Mucosa of rectum (tissue), 2 donors: Measurements from ENCODE around the gene MYT1.

Source experiments
- H3K27ac ChIP-seq, 2 donors: one replicate each; pipeline ENCODE4 v1.7.0; 2013; ENCODE audit warnings: inconsistent platforms in 2 of 2, low read depth in 2 of 2, low read length in 2 of 2
- H3K27me3 ChIP-seq, 2 donors: one replicate each; pipeline ENCODE4 v1.7.0; 2013; ENCODE audit warnings: low read length in 2 of 2; ENCODE audit not compliant: control insufficient read depth in 2 of 2, insufficient read depth in 2 of 2
- H3K36me3 ChIP-seq, 2 donors: one replicate each; pipeline ENCODE4 v1.7.0; 2013; ENCODE audit warnings: low read length in 2 of 2; ENCODE audit not compliant: control insufficient read depth in 2 of 2, insufficient read depth in 2 of 2
- H3K4me1 ChIP-seq, 2 donors: one replicate each; pipeline ENCODE4 v1.7.0; 2013; ENCODE audit warnings: low read length in 2 of 2, mild to moderate bottlenecking in 1 of 2; ENCODE audit not compliant: control insufficient read depth in 2 of 2, insufficient read depth in 2 of 2
- H3K4me3 ChIP-seq, 2 donors: one replicate each; pipeline ENCODE4 v1.7.0; 2013; ENCODE audit warnings: low read length in 2 of 2
- H3K9ac ChIP-seq, 2 donors: one replicate each; pipeline ENCODE4 v1.7.0; 2013; ENCODE audit warnings: low read length in 2 of 2, low read depth in 1 of 2, mild to moderate bottlenecking in 1 of 2
- H3K9me3 ChIP-seq, 2 donors: one replicate each; pipeline ENCODE4 v1.7.0; 2013; ENCODE audit warnings: low read length in 2 of 2; ENCODE audit not compliant: control insufficient read depth in 2 of 2
- donor health status: healthy.
- donor health status: Normal muscosa, but diverticular disease.

Gene MYT1

DNA sequence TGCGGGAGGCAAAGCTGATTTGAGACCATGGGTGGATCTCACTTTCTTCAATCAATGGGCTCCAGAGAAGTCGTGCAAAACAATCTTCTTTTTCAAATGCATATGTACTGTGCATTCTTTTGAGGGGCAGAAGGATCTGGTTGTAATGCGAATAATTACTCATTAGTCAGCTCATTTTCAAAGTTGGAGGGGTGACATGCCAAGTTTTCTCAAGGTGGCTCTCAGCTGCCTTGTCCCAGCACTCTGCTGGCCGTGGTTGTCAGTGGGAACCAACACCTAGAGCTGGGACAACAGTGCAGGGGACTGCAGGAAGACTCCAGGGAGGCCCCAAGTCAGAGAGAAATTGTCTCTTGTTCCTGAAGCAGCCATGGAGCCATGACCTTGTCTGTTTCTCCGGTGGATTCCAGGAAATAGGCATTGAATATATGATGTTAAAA is 25.3 kb downstream of the MYT1 start:
- H3K27ac ChIP-seq = no peak overlapping the region
- H3K4me3 ChIP-seq = no peak overlapping the region
- peaks cover 0 to 3% of the 10 kb centered on the region in 2 donors for H3K4me1 ChIP-seq
- H3K27me3 ChIP-seq = peaks cover 1 to 3% of the 10 kb centered on the region in 2 donors
- H3K9me3 ChIP-seq = no peaks in the 10 kb centered on the region
- no peaks in the 10 kb centered on the region for H3K36me3 ChIP-seq
- no peak overlapping the region for H3K9ac ChIP-seq

DNA sequence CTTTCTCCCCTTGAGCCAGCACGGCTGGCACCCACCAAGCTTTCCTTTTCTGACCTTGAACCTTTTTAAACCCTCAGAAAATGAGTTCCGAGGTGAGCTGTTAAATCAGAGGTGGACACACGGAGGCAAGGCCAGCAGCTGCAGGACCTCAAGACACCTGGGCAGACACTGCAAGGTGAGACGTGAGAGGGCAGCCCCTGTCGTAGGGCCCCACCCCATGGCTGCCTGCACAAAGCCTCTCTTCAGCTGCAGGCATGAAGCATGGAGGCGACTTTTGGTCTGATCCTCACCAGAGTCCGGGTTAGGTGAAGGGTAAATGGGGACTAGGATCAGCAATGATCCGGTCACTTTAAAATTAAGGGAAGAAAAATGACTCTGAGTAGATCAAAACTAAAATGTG is 25.7 kb downstream of the MYT1 start:
- peaks cover 2 to 3% of the 10 kb centered on the region in 2 donors for H3K27me3 ChIP-seq
- no peak overlapping the region for H3K9ac ChIP-seq
- H3K9me3 ChIP-seq = no peaks in the 10 kb centered on the region
- peaks cover 0 to 3% of the 10 kb centered on the region in 2 donors for H3K4me1 ChIP-seq
- H3K4me3 ChIP-seq = no peak overlapping the region
- no peaks in the 10 kb centered on the region for H3K36me3 ChIP-seq
- no peak overlapping the region for H3K27ac ChIP-seq

DNA sequence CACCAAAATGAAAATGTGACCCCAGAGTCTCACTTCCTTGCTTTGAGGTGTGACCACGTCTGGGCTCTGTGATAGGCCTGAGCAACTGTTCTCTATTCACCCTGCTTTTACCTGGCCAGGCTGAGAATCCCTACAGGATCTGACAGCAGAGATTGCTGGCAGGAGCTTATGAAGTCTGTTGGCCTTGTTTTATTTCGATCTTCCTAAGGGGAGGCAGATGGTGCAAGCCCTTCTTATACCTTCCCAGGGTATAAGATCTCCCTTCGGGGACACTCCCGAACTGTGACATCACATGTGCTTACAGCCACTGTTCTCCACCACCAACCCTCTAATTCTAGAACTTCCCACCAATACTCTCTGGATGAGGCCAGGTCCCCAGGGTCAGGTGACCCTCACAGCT is 26.8 kb downstream of the MYT1 start:
- Histone ChIP-seq H3K27ac (no peak overlapping the region), H3K4me3 (no peak overlapping the region), H3K27me3 (peaks cover 2 to 3% of the 10 kb centered on the region in 2 donors), H3K9me3 (no peaks in the 10 kb centered on the region), H3K9ac (no peak overlapping the region), H3K36me3 (no peaks in the 10 kb centered on the region), H3K4me1 (peaks cover 0 to 3% of the 10 kb centered on the region in 2 donors)

DNA sequence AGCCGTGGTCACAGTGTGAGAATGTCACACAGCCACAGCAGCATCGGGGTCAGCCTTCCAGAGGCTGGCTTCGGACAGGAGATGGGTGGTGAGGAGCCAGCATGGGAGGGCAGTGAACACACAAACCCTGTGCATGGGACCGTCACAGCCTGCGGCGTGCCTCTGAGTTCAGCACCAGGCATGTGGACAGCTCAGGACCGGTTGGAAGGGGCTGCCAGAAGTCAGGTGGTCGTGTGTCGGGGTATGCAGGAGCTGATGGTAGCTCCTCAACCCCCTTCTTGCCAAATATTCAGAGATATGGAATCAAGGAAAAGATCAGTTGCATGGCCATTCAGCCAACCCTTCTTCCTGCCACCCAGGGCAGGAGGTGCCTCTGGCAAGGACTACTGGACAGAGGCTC is 28.2 kb downstream of the MYT1 start:
- no peak overlapping the region for H3K4me3 ChIP-seq
- H3K9me3 ChIP-seq = no peaks in the 10 kb centered on the region
- no peak overlapping the region for H3K27ac ChIP-seq
- peaks cover 0 to 3% of the 10 kb centered on the region in 2 donors for H3K4me1 ChIP-seq
- no peaks in the 10 kb centered on the region for H3K36me3 ChIP-seq
- H3K27me3 ChIP-seq = peaks cover 2 to 3% of the 10 kb centered on the region in 2 donors
- H3K9ac ChIP-seq = no peak overlapping the region

DNA sequence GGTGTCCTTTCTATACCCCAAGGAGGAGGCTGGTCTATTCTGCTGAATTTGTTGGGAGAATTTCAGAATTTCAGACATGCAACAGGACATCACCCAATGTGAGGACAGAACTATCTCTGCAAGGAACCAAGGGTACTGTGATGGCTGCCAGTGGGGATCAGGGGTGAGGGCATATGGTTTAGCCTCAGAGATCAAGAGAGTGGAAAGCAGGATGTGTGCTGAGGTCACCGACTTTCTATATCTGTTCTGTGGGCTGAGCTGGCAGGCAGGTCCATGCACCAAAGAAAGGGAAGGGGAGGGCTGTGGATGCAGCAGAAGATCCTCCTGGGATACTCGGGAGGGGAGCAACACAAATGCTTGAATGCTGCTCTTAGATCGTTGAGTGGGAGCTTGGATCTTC is 28.8 kb downstream of the MYT1 start:
- Histone ChIP-seq H3K9me3 (no peaks in the 10 kb centered on the region), H3K36me3 (no peaks in the 10 kb centered on the region), H3K27me3 (peaks cover 2 to 3% of the 10 kb centered on the region in 2 donors), H3K9ac (no peak overlapping the region), H3K27ac (no peak overlapping the region), H3K4me1 (peaks cover 0 to 3% of the 10 kb centered on the region in 2 donors), H3K4me3 (no peak overlapping the region)

DNA sequence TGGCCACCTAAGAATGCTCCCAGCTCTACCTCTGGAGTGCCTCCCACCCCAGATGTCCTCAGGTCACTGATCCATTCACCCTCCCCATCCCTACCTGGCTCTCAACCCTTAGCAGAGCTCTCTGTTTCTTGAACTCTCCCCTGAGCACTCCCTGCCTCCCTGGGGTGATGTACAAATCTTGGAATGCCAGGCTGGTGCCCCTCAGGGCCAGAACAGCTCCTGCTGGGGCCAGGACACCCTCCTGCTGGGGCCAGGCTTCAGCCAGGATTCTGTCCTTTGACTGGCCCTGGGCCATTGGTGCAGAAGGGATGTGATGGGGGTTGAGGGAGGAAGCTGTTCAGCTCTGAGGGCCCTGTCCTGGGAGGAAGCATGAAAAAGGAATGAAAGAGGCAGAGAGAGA is 30.0 kb downstream of the MYT1 start:
- no peaks in the 10 kb centered on the region for H3K4me1 ChIP-seq
- H3K36me3 ChIP-seq = no peaks in the 10 kb centered on the region
- no peak overlapping the region for H3K27ac ChIP-seq
- H3K27me3 ChIP-seq = peaks cover 3 to 6% of the 10 kb centered on the region in 2 donors
- H3K9ac ChIP-seq = no peak overlapping the region
- H3K9me3 ChIP-seq = no peaks in the 10 kb centered on the region
- no peak overlapping the region for H3K4me3 ChIP-seq

DNA sequence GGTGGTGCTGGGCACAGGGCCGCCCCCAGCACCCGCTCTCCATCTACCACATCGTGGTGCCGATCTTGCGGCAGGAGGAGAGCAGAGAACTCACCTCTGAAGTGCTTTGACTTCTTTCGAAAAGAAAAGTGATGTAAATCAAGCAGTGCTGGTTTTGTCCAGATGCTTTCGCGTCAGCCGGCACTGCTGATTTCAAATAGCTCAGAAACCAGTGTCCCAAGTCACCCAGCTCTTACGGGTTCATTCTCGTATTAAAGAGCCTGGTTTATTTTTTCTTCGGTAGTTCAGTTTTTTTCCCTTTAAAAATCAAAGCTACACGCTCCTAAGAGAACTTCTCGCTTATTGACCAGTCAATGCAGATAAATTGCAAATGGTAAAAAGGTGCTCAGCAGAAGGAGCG is 32.1 kb downstream of the MYT1 start:
- Histone ChIP-seq H3K4me1 (no peaks in the 10 kb centered on the region), H3K27ac (no peak overlapping the region), H3K36me3 (no peaks in the 10 kb centered on the region), H3K4me3 (no peak overlapping the region), H3K27me3 (peaks cover 3 to 6% of the 10 kb centered on the region in 2 donors), H3K9ac (no peak overlapping the region), H3K9me3 (no peaks in the 10 kb centered on the region)

DNA sequence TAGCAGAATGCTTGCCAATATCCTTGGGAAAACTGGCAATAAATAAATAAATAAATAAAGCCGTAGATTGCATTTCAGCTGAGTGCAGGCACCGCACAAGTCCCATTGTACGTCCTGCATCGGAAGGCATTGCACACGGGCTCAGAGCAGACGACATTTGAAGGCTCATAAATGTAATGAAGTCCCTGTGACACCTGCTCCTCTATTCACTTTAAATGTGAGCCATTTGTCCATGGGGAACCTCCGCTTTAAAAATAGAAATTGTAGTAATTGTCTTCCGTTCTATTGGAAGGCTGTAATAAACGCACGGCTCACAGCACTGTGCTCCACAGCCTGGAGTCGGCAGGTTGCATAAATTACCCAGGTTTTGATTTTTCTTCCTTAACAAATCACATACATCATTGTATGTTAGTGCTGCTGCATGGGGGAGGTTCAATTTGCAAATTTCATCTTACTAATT is 32.6 kb downstream of the MYT1 start:
- Histone ChIP-seq H3K27me3 (peaks cover 3 to 6% of the 10 kb centered on the region in 2 donors), H3K4me3 (no peak overlapping the region), H3K27ac (no peak overlapping the region), H3K4me1 (no peaks in the 10 kb centered on the region), H3K9ac (no peak overlapping the region), H3K9me3 (no peaks in the 10 kb centered on the region), H3K36me3 (no peaks in the 10 kb centered on the region)

DNA sequence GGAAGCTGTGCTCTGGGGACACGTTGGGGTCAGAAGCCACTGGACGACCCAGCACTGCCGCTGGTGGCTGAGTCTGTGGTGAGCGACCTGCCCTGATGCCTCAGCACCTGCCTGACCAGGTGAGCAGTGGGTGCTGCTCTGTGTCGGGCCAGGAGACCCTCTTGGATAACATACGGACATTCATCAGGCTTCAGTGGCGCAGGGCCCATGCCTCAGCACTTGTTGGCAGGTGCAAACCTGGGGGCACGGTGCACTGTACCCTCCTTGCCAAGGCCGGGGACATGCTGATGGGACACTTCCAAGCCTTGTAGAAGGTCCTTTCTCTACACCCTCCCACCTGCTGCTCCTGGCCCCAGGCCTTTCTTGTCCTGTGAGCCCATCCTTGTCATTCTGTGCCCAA is 34.1 kb downstream of the MYT1 start:
- Histone ChIP-seq H3K27ac (no peak overlapping the region), H3K36me3 (no peaks in the 10 kb centered on the region), H3K9ac (no peak overlapping the region), H3K9me3 (no peaks in the 10 kb centered on the region), H3K4me3 (no peak overlapping the region), H3K27me3 (peaks cover 3 to 6% of the 10 kb centered on the region in 2 donors), H3K4me1 (no peaks in the 10 kb centered on the region)

DNA sequence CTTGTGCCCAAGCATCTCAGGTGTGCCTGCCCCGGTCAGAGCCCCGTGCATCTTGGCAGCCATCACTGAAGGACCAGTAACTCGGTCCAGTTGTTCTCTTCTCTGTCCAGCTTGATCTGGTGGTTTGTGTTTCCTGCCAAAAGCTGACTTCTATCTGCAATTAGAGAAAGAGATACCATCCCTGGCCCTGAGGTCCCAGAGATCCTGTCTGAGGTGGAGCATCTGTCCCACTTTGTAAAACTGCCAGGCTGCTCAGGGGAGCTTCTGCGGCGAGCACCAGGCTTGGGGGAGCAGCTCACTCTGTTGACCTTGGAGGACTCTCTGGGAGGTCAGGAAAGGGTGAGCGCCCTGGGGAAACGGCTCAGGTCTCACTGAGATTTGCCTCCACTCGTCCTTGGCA is 35.1 kb downstream of the MYT1 start:
- H3K4me1 ChIP-seq = no peaks in the 10 kb centered on the region
- H3K27me3 ChIP-seq = peaks cover 0 to 6% of the 10 kb centered on the region in 2 donors
- no peaks in the 10 kb centered on the region for H3K36me3 ChIP-seq
- H3K9ac ChIP-seq = no peak overlapping the region
- H3K4me3 ChIP-seq = no peak overlapping the region
- no peak overlapping the region for H3K27ac ChIP-seq
- no peaks in the 10 kb centered on the region for H3K9me3 ChIP-seq

DNA sequence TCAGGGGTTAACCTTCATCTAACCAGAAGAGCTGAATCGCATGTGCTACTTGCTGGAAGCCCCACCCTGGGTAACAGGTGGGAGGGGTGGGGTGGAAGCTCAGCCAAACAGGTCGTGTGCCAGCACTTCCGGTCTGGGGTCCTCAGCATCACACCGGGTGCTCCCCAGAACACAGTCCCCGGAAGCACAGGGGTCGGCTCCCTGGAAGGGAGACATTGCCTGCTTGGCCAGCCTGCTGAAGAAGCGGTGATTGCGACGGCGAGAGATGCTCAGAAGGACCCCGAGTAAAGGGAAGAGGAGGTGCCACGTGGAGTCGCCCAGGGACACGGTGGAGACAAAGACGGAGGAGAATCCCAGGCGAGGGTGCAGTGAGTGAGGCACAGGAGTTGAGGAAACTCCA is 36.5 kb downstream of the MYT1 start:
- H3K36me3 ChIP-seq = no peaks in the 10 kb centered on the region
- no peak overlapping the region for H3K9ac ChIP-seq
- H3K27me3 ChIP-seq = peaks cover 0 to 4% of the 10 kb centered on the region in 2 donors
- no peak overlapping the region for H3K27ac ChIP-seq
- H3K4me1 ChIP-seq = no peaks in the 10 kb centered on the region
- H3K9me3 ChIP-seq = no peaks in the 10 kb centered on the region
- H3K4me3 ChIP-seq = no peak overlapping the region
